Measurements from ENCODE around the gene SETBP1.

Gene SETBP1

DNA sequence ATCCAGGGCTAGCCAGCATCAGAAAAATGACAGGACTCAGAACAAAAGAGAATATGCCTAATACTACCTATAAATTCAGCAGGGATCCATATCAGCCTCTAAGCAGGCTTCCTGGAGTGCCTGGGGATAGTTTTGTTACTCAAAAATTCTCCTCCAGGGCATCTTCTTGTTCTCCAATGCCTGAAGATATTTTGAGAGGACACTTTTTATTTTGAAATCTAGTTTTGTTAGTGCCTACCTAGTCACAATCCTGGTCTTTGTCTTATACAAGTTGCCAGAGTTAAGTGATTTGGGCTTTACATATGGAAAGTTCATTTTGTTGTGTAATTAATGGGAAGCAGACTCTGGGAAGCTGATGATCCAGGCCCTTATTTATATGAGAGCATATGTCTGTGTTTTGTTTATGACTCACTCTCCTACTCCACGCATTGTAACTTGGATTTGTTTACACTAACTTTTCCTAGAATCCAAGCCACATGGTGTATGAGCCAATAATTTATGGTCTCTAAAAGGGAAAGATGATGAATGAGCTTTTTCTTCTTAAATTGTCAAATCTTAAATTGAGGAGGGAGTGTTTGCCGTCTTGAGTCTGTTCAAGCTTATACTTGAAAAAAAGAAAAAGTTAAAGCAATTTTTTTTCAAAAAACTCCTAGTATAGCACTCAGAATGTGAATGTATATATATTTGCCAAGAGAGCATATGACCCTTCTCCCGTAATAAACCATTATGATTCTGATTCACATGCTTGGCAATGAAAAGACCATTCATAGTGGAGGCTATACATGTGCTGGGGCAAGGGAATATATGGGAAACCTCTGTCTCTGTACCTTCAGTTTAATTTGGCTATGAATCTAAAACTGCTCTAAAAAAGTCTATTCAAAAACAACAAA, 370.3 kb downstream of the SETBP1 start:
- no peaks in the 10 kb centered on the region for H3K9me3 ChIP-seq (ENCODE audit: control insufficient read depth, insufficient read depth, low read length)
- no peak overlapping the region for H3K9ac ChIP-seq (ENCODE audit: low read depth, low read length)
- H3K27me3 ChIP-seq (ENCODE audit: control insufficient read depth, insufficient read depth, low read length) = no peaks in the 10 kb centered on the region
- H3K4me3 ChIP-seq (ENCODE audit: low read depth, low read length) = no peak overlapping the region
- H3K4me1 ChIP-seq (ENCODE audit: control insufficient read depth, insufficient read depth, low read length) = no peaks in the 10 kb centered on the region
- H3K36me3 ChIP-seq (ENCODE audit: control insufficient read depth, insufficient read depth, low read length) = no peaks in the 10 kb centered on the region

GRCh38 chr18:45054636-45055035, 373.9 kb downstream of the SETBP1 start:
- Histone ChIP-seq H3K4me1 (ENCODE audit: control insufficient read depth, insufficient read depth, low read length) (no peaks in the 10 kb centered on the region), H3K9me3 (ENCODE audit: control insufficient read depth, insufficient read depth, low read length) (no peaks in the 10 kb centered on the region), H3K27me3 (ENCODE audit: control insufficient read depth, insufficient read depth, low read length) (no peaks in the 10 kb centered on the region), H3K4me3 (ENCODE audit: low read depth, low read length) (no peak overlapping the region), H3K36me3 (ENCODE audit: control insufficient read depth, insufficient read depth, low read length) (no peaks in the 10 kb centered on the region), H3K9ac (ENCODE audit: low read depth, low read length) (no peak overlapping the region)

DNA sequence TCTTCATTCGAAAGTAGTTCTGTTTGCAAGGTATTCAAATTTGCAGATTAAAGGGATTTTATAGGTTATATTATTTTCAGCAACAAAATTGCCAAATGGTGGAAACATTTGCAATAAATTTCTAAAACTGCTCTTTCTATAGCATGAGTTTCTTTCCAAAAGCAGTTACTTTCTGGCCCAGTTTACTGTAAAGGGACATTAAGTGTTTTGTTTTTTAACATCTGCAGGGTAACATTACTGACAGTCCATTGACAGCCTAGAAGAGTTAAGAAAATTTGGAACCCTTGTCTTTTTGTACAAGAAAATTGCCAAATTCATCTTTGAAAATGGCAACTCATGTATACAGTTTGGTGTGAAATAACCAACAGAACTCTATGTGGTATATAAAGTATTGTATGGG, 375.1 kb downstream of the SETBP1 start:
- Histone ChIP-seq H3K9ac (ENCODE audit: low read depth, low read length) (no peak overlapping the region), H3K9me3 (ENCODE audit: control insufficient read depth, insufficient read depth, low read length) (no peaks in the 10 kb centered on the region)

GRCh38 chr18:45056926-45057325, 376.2 kb downstream of the SETBP1 start:
- H3K36me3 ChIP-seq (ENCODE audit: control insufficient read depth, insufficient read depth, low read length) = no peaks in the 10 kb centered on the region
- H3K27me3 ChIP-seq (ENCODE audit: control insufficient read depth, insufficient read depth, low read length) = no peaks in the 10 kb centered on the region
- no peak overlapping the region for H3K4me3 ChIP-seq (ENCODE audit: low read depth, low read length)
- no peaks in the 10 kb centered on the region for H3K9me3 ChIP-seq (ENCODE audit: control insufficient read depth, insufficient read depth, low read length)
- no peak overlapping the region for H3K9ac ChIP-seq (ENCODE audit: low read depth, low read length)
- no peaks in the 10 kb centered on the region for H3K4me1 ChIP-seq (ENCODE audit: control insufficient read depth, insufficient read depth, low read length)

More for the DNA sequence above, 375.1 kb downstream of the SETBP1 start:
- Histone ChIP-seq H3K27me3 (ENCODE audit: control insufficient read depth, insufficient read depth, low read length) (no peaks in the 10 kb centered on the region), H3K36me3 (ENCODE audit: control insufficient read depth, insufficient read depth, low read length) (no peaks in the 10 kb centered on the region), H3K4me3 (ENCODE audit: low read depth, low read length) (no peak overlapping the region), H3K4me1 (ENCODE audit: control insufficient read depth, insufficient read depth, low read length) (no peaks in the 10 kb centered on the region)

GRCh38 chr18:45057955-45058600, 377.4 kb downstream of the SETBP1 start:
- Histone ChIP-seq H3K27me3 (ENCODE audit: control insufficient read depth, insufficient read depth, low read length) (no peaks in the 10 kb centered on the region), H3K4me1 (ENCODE audit: control insufficient read depth, insufficient read depth, low read length) (no peaks in the 10 kb centered on the region), H3K4me3 (ENCODE audit: low read depth, low read length) (no peak overlapping the region), H3K36me3 (ENCODE audit: control insufficient read depth, insufficient read depth, low read length) (no peaks in the 10 kb centered on the region), H3K9me3 (ENCODE audit: control insufficient read depth, insufficient read depth, low read length) (no peaks in the 10 kb centered on the region), H3K9ac (ENCODE audit: low read depth, low read length) (no peak overlapping the region)

DNA sequence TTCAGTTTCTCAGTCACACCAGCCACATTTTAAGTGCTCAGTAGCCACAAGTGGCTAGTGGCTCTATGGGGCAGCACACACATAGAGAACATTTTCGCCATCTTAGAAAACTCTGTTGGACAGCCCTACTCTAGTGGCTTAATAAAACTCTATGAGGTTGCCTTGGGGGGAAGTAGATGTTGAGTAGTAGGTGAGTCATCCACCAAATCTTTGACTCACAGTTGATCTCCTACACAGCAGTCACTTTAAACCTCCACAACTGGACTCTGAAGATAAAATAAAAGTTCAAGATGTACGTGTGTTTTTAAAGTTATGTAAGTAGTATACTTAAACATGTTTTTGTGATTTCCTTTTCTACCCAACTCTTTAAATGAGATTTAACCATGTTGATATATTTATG, 379.0 kb downstream of the SETBP1 start:
- no peaks in the 10 kb centered on the region for H3K36me3 ChIP-seq (ENCODE audit: control insufficient read depth, insufficient read depth, low read length)
- H3K4me1 ChIP-seq (ENCODE audit: control insufficient read depth, insufficient read depth, low read length) = no peaks in the 10 kb centered on the region
- H3K27me3 ChIP-seq (ENCODE audit: control insufficient read depth, insufficient read depth, low read length) = no peaks in the 10 kb centered on the region
- no peaks in the 10 kb centered on the region for H3K9me3 ChIP-seq (ENCODE audit: control insufficient read depth, insufficient read depth, low read length)
- no peak overlapping the region for H3K4me3 ChIP-seq (ENCODE audit: low read depth, low read length)
- no peak overlapping the region for H3K9ac ChIP-seq (ENCODE audit: low read depth, low read length)

DNA sequence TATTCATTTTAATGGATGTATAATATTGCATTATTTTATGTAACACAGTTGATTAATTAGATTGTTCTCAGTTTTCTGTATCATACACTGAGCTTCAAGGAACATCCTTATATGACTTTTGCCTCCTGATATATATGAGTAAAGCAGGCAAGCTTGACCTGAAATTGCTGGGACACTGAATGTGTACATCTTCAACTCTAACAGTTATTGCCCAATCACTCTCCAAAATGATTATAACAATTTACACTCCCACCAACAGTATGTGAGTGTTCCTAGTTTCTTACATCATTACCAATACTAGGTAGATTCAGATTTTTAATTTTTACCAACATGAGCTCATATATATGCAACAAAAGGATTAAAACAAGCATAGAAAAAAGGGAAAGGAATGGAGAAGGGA, 379.4 kb downstream of the SETBP1 start:
- H3K4me1 ChIP-seq (ENCODE audit: control insufficient read depth, insufficient read depth, low read length) = no peaks in the 10 kb centered on the region
- no peak overlapping the region for H3K4me3 ChIP-seq (ENCODE audit: low read depth, low read length)
- H3K27me3 ChIP-seq (ENCODE audit: control insufficient read depth, insufficient read depth, low read length) = no peaks in the 10 kb centered on the region
- no peak overlapping the region for H3K9ac ChIP-seq (ENCODE audit: low read depth, low read length)
- H3K36me3 ChIP-seq (ENCODE audit: control insufficient read depth, insufficient read depth, low read length) = no peaks in the 10 kb centered on the region
- no peaks in the 10 kb centered on the region for H3K9me3 ChIP-seq (ENCODE audit: control insufficient read depth, insufficient read depth, low read length)

GRCh38 chr18:45061359-45061758, 380.7 kb downstream of the SETBP1 start:
- H3K4me3 ChIP-seq (ENCODE audit: low read depth, low read length) = no peak overlapping the region
- no peaks in the 10 kb centered on the region for H3K4me1 ChIP-seq (ENCODE audit: control insufficient read depth, insufficient read depth, low read length)
- H3K36me3 ChIP-seq (ENCODE audit: control insufficient read depth, insufficient read depth, low read length) = no peaks in the 10 kb centered on the region
- no peaks in the 10 kb centered on the region for H3K27me3 ChIP-seq (ENCODE audit: control insufficient read depth, insufficient read depth, low read length)
- H3K9ac ChIP-seq (ENCODE audit: low read depth, low read length) = no peak overlapping the region
- no peaks in the 10 kb centered on the region for H3K9me3 ChIP-seq (ENCODE audit: control insufficient read depth, insufficient read depth, low read length)

GRCh38 chr18:45063246-45064038, 382.8 kb downstream of the SETBP1 start:
- Histone ChIP-seq H3K9me3 (ENCODE audit: control insufficient read depth, insufficient read depth, low read length) (no peaks in the 10 kb centered on the region), H3K36me3 (ENCODE audit: control insufficient read depth, insufficient read depth, low read length) (no peaks in the 10 kb centered on the region), H3K4me1 (ENCODE audit: control insufficient read depth, insufficient read depth, low read length) (no peaks in the 10 kb centered on the region), H3K9ac (ENCODE audit: low read depth, low read length) (no peak overlapping the region), H3K27me3 (ENCODE audit: control insufficient read depth, insufficient read depth, low read length) (no peaks in the 10 kb centered on the region), H3K4me3 (ENCODE audit: low read depth, low read length) (peak overlapping the region; percentile 16)

- no peak overlapping the region for H3K9ac ChIP-seq (ENCODE audit: low read depth, low read length)
These were observed 385.5 kb downstream of the SETBP1 start for GRCh38 chr18:45066210-45066609.

GRCh38 chr18:45066886-45067285, 386.2 kb downstream of the SETBP1 start:
- Histone ChIP-seq H3K27me3 (ENCODE audit: control insufficient read depth, insufficient read depth, low read length) (no peaks in the 10 kb centered on the region), H3K4me1 (ENCODE audit: control insufficient read depth, insufficient read depth, low read length) (no peaks in the 10 kb centered on the region), H3K36me3 (ENCODE audit: control insufficient read depth, insufficient read depth, low read length) (no peaks in the 10 kb centered on the region), H3K9me3 (ENCODE audit: control insufficient read depth, insufficient read depth, low read length) (no peaks in the 10 kb centered on the region), H3K9ac (ENCODE audit: low read depth, low read length) (no peak overlapping the region), H3K4me3 (ENCODE audit: low read depth, low read length) (no peak overlapping the region)

More at GRCh38 chr18:45066210-45066609, 385.5 kb downstream of the SETBP1 start:
- Histone ChIP-seq H3K36me3 (ENCODE audit: control insufficient read depth, insufficient read depth, low read length) (no peaks in the 10 kb centered on the region), H3K4me1 (ENCODE audit: control insufficient read depth, insufficient read depth, low read length) (no peaks in the 10 kb centered on the region), H3K4me3 (ENCODE audit: low read depth, low read length) (no peak overlapping the region), H3K9me3 (ENCODE audit: control insufficient read depth, insufficient read depth, low read length) (no peaks in the 10 kb centered on the region), H3K27me3 (ENCODE audit: control insufficient read depth, insufficient read depth, low read length) (no peaks in the 10 kb centered on the region)
